IMR-90 (cell line): ENCODE measurements around the gene IGF1R. TPM values are rescaled to one million over a fixed set of nuclear protein-coding genes. Genes with fewer than 3 reads are reported as not detected.

Experiments used
- ATAC-seq: fragments of 200-7000 bp; cut with Tn5 transposase; 2 replicates; pipeline ENCODE4 v1.9.1; 2020; ENCODE audit warnings: low read depth, mild to moderate bottlenecking, moderate library complexity
- BruUV-seq: library from RNA; stranded (reverse); fragments of 400-500 nt; replicated peaks from 2 replicates; lab custom pipeline; 2021; lab: Mats Ljungman, UMichigan
- CTCF ChIA-PET: fragments of 300-600 bp; formaldehyde crosslinking; extraction: SDS; loops from one replicate; lab custom pipeline; 2021; ENCODE audit warnings: antibody characterized with exemption; lab: Yijun Ruan, JAX
- POLR2A ChIA-PET: fragments of 300-600 bp; sonication (Branson Sonifier 250); formaldehyde crosslinking; loops from one replicate; lab custom pipeline; 2022; ENCODE audit warnings: antibody characterized with exemption; ENCODE audit not compliant: unreplicated experiment; lab: Charles Lee
- DNase-seq: peaks from one replicate; pipeline ENCODE4 v3.0.0; 2013
- H2AFZ ChIP-seq: replicated peaks from 2 replicates; pipeline ENCODE3; 2013; ENCODE audit warnings: low read length, mild to moderate bottlenecking; ENCODE audit not compliant: poor library complexity
- H2AK5ac ChIP-seq: 2 replicates; pipeline ENCODE4 v1.6.1; 2013; ENCODE audit warnings: low read depth, low read length, inconsistent platforms
- H2AK9ac ChIP-seq: replicated peaks from 2 replicates; pipeline ENCODE3; 2013; ENCODE audit warnings: mild to moderate bottlenecking, low read depth, low read length, moderate library complexity; ENCODE audit not compliant: poor library complexity
- H2BK120ac ChIP-seq: 2 replicates; pipeline ENCODE4 v1.6.1; 2013; ENCODE audit warnings: low read depth, low read length, inconsistent platforms
- H2BK15ac ChIP-seq: 3 replicates; pipeline ENCODE4 v1.6.1; 2013; ENCODE audit warnings: low read depth, low read length, inconsistent platforms
- H2BK20ac ChIP-seq: 2 replicates; pipeline ENCODE4 v1.6.1; 2013; ENCODE audit warnings: low read depth, mild to moderate bottlenecking, inconsistent platforms, low read length, moderate library complexity
- H2BK5ac ChIP-seq: 2 replicates; pipeline ENCODE4 v1.6.1; 2013; ENCODE audit warnings: mild to moderate bottlenecking, low read depth, low read length, inconsistent platforms; ENCODE audit not compliant: poor library complexity, severe bottlenecking
- H3K14ac ChIP-seq: replicated peaks from 2 replicates; pipeline ENCODE4 v1.6.1; 2013; ENCODE audit warnings: low read depth, low read length, inconsistent platforms
- H3K18ac ChIP-seq: 2 replicates; pipeline ENCODE4 v1.6.1; 2013; ENCODE audit warnings: low read depth, low read length, control low read depth
- H3K23ac ChIP-seq: 2 replicates; pipeline ENCODE4 v1.6.1; 2013; ENCODE audit warnings: low read depth, low read length, inconsistent platforms
- H3K27ac ChIP-seq: 2 replicates; pipeline ENCODE4 v1.5.1; 2013; ENCODE audit warnings: mild to moderate bottlenecking, control low read depth, low read length; ENCODE audit not compliant: insufficient read depth
- H3K27me3 ChIP-seq: 2 replicates; pipeline ENCODE4 v1.6.1; 2013; ENCODE audit warnings: low read length; ENCODE audit not compliant: control insufficient read depth, insufficient read depth
- H3K36me3 ChIP-seq: 2 replicates; pipeline ENCODE4 v1.6.1; 2013; ENCODE audit warnings: low read length, mixed read lengths; ENCODE audit not compliant: control insufficient read depth, insufficient read depth
- H3K4ac ChIP-seq: 2 replicates; pipeline ENCODE4 v1.6.1; 2013; ENCODE audit warnings: low read depth, low read length, inconsistent platforms
- H3K4me1 ChIP-seq: 2 replicates; pipeline ENCODE4 v1.6.1; 2013; ENCODE audit warnings: low read length, mixed read lengths; ENCODE audit not compliant: control insufficient read depth, insufficient read depth
- H3K4me2 ChIP-seq: 2 replicates; pipeline ENCODE4 v1.6.1; 2013; ENCODE audit warnings: low read depth, mild to moderate bottlenecking, control low read depth, low read length, moderate library complexity
- H3K4me3 ChIP-seq: 2 replicates; pipeline ENCODE4 v1.5.1; 2013; ENCODE audit warnings: low read depth, mild to moderate bottlenecking, control low read depth, low read length, moderate library complexity; ENCODE audit not compliant: insufficient read depth
- H3K56ac ChIP-seq: 2 replicates; pipeline ENCODE4 v1.6.1; 2013; ENCODE audit warnings: low read length, inconsistent platforms; ENCODE audit not compliant: insufficient read depth; ENCODE audit errors: extremely low read depth
- H3K79me1 ChIP-seq, 2 experiments: 2 replicates each; pipeline ENCODE4 v1.6.1; 2013; ENCODE audit warnings: low read length in 2 of 2, inconsistent platforms in 1 of 2, low read depth in 1 of 2
- H3K9ac ChIP-seq: 2 replicates; pipeline ENCODE4 v1.6.1; 2013; ENCODE audit warnings: low read depth, low read length, control low read depth
- H3K9me1 ChIP-seq: 2 replicates; pipeline ENCODE4 v1.6.1; 2013; ENCODE audit warnings: low read length, inconsistent platforms; ENCODE audit not compliant: insufficient read depth
- H3K9me3 ChIP-seq: 2 replicates; pipeline ENCODE4 v1.6.1; 2013; ENCODE audit warnings: low read length; ENCODE audit not compliant: control insufficient read depth, insufficient read depth
- H4K20me1 ChIP-seq: 2 replicates; pipeline ENCODE4 v1.6.1; 2013; ENCODE audit warnings: low read length, inconsistent platforms; ENCODE audit not compliant: insufficient read depth
- H4K5ac ChIP-seq: 2 replicates; pipeline ENCODE4 v1.6.1; 2013; ENCODE audit warnings: mild to moderate bottlenecking, low read depth, low read length, control low read depth
- H4K8ac ChIP-seq, 2 experiments: 2 replicates each; pipeline ENCODE4 v1.6.1; 2013; ENCODE audit warnings: low read depth in 2 of 2, low read length in 2 of 2, control low read depth in 1 of 2, inconsistent platforms in 1 of 2
- H4K91ac ChIP-seq: 2 replicates; pipeline ENCODE4 v1.6.1; 2013; ENCODE audit warnings: low read depth, low read length, inconsistent platforms; ENCODE audit not compliant: insufficient read depth
- BHLHE40 ChIP-seq: fragments of 150-350 bp; IDR thresholded peaks from 2 replicates; pipeline ENCODE4 v1.6.1; 2016; ENCODE audit warnings: mild to moderate bottlenecking, low read depth, low read length
- CEBPB ChIP-seq: IDR thresholded peaks from 2 replicates; pipeline ENCODE4 v1.6.1; 2012; ENCODE audit warnings: low read depth, low read length, improper control_type of control experiment
- CHD1 ChIP-seq: IDR thresholded peaks from 2 replicates; pipeline ENCODE4 v1.6.1; 2012; ENCODE audit warnings: low read depth, low read length, improper control_type of control experiment
- FOS ChIP-seq: fragments of 150-350 bp; IDR thresholded peaks from 2 replicates; pipeline ENCODE4 v1.6.1; 2016; ENCODE audit warnings: low read depth, low read length
- MAFK ChIP-seq: IDR thresholded peaks from 2 replicates; pipeline ENCODE4 v1.6.1; 2012; ENCODE audit warnings: low read depth, low read length, improper control_type of control experiment
- MAZ ChIP-seq: IDR thresholded peaks from 2 replicates; pipeline ENCODE4 v1.6.1; 2012; ENCODE audit warnings: low read depth, mild to moderate bottlenecking, low read length, improper control_type of control experiment, moderate library complexity, borderline replicate concordance
- MXI1 ChIP-seq: IDR thresholded peaks from 2 replicates; pipeline ENCODE4 v1.6.1; 2012; ENCODE audit warnings: low read depth, mild to moderate bottlenecking, low read length, moderate library complexity, borderline replicate concordance
- NFE2L2 ChIP-seq: fragments of 150-350 bp; IDR thresholded peaks from 2 replicates; pipeline ENCODE4 v1.6.1; 2016; ENCODE audit warnings: low read depth, mild to moderate bottlenecking, low read length
- POLR2A ChIP-seq: IDR thresholded peaks from 2 replicates; pipeline ENCODE4 v1.6.1; 2012; ENCODE audit warnings: mild to moderate bottlenecking, low read depth, low read length
- RAD21 ChIP-seq: IDR thresholded peaks from 2 replicates; pipeline ENCODE4 v1.6.1; 2012; ENCODE audit warnings: low read length, improper control_type of control experiment
- RCOR1 ChIP-seq: IDR thresholded peaks from 2 replicates; pipeline ENCODE4 v1.6.1; 2012; ENCODE audit warnings: mild to moderate bottlenecking, low read length, improper control_type of control experiment; ENCODE audit not compliant: insufficient replicate concordance
- RFX5 ChIP-seq: IDR thresholded peaks from 2 replicates; pipeline ENCODE4 v1.8.0; 2012; ENCODE audit warnings: low read depth, mild to moderate bottlenecking, low read length, moderate library complexity
- SMC3 ChIP-seq: fragments of 150-350 bp; IDR thresholded peaks from 2 replicates; pipeline ENCODE4 v1.6.1; 2016; ENCODE audit warnings: low read depth, mild to moderate bottlenecking, antibody characterized with exemption, low read length, moderate library complexity
- WGBS, 2 experiments: methylation state at CpG; one replicate each; pipeline versions ENCODE4 v1.1.5 to v1.1.7; 2013; ENCODE audit warnings: missing lambda C conversion rate in 2 of 2; ENCODE audit not compliant: insufficient read length in 1 of 2; ENCODE audit errors: extremely low coverage in 2 of 2; 5-methylcytosine and 5-hydroxymethylcytosine counted together
- dilution Hi-C: fragments of 300-500 bp; cut with HindIII; formaldehyde crosslinking; loops from one replicate; pipeline ENCODE4 v1.14.3; 2018; ENCODE audit warnings: low sequenced_read_pairs; ENCODE audit not compliant: unreplicated experiment
- in situ Hi-C: fragments of 300-500 bp; cut with MboI; formaldehyde crosslinking; loops from 3 replicates; pipeline ENCODE4 v1.14.3; 2019; ENCODE audit warnings: low sequenced_read_pairs, inconsistent platforms, mixed read lengths
- intact Hi-C: fragments of 100-400 bp; cut with micrococcal nuclease; formaldehyde crosslinking; loops from 2 replicates; pipeline ENCODE4 v1.10.0; 2022
- polyA plus RNA-seq, 3 experiments: library from polyadenylated mRNA; depleted of rRNA; stranded (reverse); fragments of >200 nt; gene quantifications; 2 replicates each; pipeline ENCODE4 v1.2.3, GENCODE V29; 2012; ENCODE audit warnings: low replicate concordance in 1 of 3
- total RNA-seq: library from RNA; depleted of rRNA; stranded (reverse); fragments of >200 nt; gene quantifications from 2 replicates; pipeline ENCODE4 v1.2.3, GENCODE V29; 2012
- TF ChIP-seq, protein P1 (sequence below): conservative IDR thresholded peaks from 2 replicates; pipeline ENCODE4 v1.5.1; 2012; ENCODE audit warnings: mild to moderate bottlenecking, low read depth, low read length, improper control_type of control experiment
- TF ChIP-seq, protein P2 (sequence below): fragments of 150-350 bp; IDR thresholded peaks from 2 replicates; pipeline ENCODE4 v1.6.1; 2016; ENCODE audit warnings: low read depth, mild to moderate bottlenecking, low read length, moderate library complexity, borderline replicate concordance
- TF ChIP-seq, protein P3 (sequence below): fragments of 150-350 bp; IDR thresholded peaks from 2 replicates; pipeline ENCODE4 v1.6.1; 2017; ENCODE audit warnings: mild to moderate bottlenecking, antibody characterized with exemption, low read length, low read depth

Gene IGF1R
- total and polyA plus RNA-seq, 2 of the 4 experiments (the other 2 are of a cell fraction): 24.0 to 24.9 TPM

GRCh38 chr15:98894312-98894711 lies 246.0 kb downstream of the IGF1R start:
- peak overlapping the region; percentile 30 for H4K5ac ChIP-seq
- H3K4me3 ChIP-seq: no peak overlapping the region
- H3K23ac ChIP-seq: peak overlapping the region; percentile 31
- BruUV-seq: no TSS peak
- H2BK120ac ChIP-seq: peak overlapping the region; percentile 89
- no peaks in the 10 kb centered on the region for H3K27me3 ChIP-seq
- H3K4me1 ChIP-seq: peaks cover 42% of the 10 kb centered on the region
- H2AK5ac ChIP-seq: peak overlapping the region; percentile 76
- H3K4ac ChIP-seq: peak overlapping the region; percentile 93
- no peak for TF ChIP-seq MXI1
- no peak for TF ChIP-seq RCOR1
- TF ChIP-seq FOS: no peak
- TF ChIP-seq RFX5: no peak
- TF ChIP-seq SMC3: no peak
- no peak for TF ChIP-seq MAFK
- TF ChIP-seq RAD21: no peak
- TF ChIP-seq, protein P1, sequence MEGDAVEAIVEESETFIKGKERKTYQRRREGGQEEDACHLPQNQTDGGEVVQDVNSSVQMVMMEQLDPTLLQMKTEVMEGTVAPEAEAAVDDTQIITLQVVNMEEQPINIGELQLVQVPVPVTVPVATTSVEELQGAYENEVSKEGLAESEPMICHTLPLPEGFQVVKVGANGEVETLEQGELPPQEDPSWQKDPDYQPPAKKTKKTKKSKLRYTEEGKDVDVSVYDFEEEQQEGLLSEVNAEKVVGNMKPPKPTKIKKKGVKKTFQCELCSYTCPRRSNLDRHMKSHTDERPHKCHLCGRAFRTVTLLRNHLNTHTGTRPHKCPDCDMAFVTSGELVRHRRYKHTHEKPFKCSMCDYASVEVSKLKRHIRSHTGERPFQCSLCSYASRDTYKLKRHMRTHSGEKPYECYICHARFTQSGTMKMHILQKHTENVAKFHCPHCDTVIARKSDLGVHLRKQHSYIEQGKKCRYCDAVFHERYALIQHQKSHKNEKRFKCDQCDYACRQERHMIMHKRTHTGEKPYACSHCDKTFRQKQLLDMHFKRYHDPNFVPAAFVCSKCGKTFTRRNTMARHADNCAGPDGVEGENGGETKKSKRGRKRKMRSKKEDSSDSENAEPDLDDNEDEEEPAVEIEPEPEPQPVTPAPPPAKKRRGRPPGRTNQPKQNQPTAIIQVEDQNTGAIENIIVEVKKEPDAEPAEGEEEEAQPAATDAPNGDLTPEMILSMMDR: no peak
- TF ChIP-seq NFE2L2: no peak
- TF ChIP-seq MAZ: no peak
- TF ChIP-seq, protein P2, sequence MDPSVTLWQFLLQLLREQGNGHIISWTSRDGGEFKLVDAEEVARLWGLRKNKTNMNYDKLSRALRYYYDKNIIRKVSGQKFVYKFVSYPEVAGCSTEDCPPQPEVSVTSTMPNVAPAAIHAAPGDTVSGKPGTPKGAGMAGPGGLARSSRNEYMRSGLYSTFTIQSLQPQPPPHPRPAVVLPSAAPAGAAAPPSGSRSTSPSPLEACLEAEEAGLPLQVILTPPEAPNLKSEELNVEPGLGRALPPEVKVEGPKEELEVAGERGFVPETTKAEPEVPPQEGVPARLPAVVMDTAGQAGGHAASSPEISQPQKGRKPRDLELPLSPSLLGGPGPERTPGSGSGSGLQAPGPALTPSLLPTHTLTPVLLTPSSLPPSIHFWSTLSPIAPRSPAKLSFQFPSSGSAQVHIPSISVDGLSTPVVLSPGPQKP: no peak
- TF ChIP-seq BHLHE40: no peak
- TF ChIP-seq, protein P3, sequence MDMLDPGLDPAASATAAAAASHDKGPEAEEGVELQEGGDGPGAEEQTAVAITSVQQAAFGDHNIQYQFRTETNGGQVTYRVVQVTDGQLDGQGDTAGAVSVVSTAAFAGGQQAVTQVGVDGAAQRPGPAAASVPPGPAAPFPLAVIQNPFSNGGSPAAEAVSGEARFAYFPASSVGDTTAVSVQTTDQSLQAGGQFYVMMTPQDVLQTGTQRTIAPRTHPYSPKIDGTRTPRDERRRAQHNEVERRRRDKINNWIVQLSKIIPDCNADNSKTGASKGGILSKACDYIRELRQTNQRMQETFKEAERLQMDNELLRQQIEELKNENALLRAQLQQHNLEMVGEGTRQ: no peak
- TF ChIP-seq CHD1: no peak
- no peak for TF ChIP-seq CEBPB
- TF ChIP-seq POLR2A: no peak
- H2BK15ac ChIP-seq: peak overlapping the region; percentile 26; the same call in 1 of the 3 replicates
- H4K91ac ChIP-seq: peak overlapping the region; percentile 69
- H3K9me3 ChIP-seq: no peaks in the 10 kb centered on the region
- H3K18ac ChIP-seq: peak overlapping the region; percentile 45
- no peak overlapping the region for H2AFZ ChIP-seq
- H4K20me1 ChIP-seq: peaks cover 3% of the 10 kb centered on the region; the same call in 1 of the 2 replicates
- H3K27ac ChIP-seq: peak overlapping the region; percentile 65
- no peak overlapping the region for H2AK9ac ChIP-seq
- WGBS, 2 experiments: no CpG with 5 or more reads among the region's 4 CpGs
- DNase-seq: no peak
- H4K8ac ChIP-seq: peak overlapping the region; percentile 86 to 94; a peak in 3 of 4 replicates
- no peak for ATAC-seq
- H2BK20ac ChIP-seq: peak overlapping the region; percentile 25; the same call in 1 of the 2 replicates
- no peak overlapping the region for H3K9ac ChIP-seq
- ChIA-PET CTCF (interaction anchor here (2.0 kb wide), 1 partner anchor 12 kb away, joined by 8 read pairs; no protein-coding TSS in a partner anchor), POLR2A (no interaction called here)
- H2BK5ac ChIP-seq: peak overlapping the region; percentile 74
- dilution Hi-C loops (no loop called here), intact Hi-C loops (no loop called here), in situ Hi-C loops (no loop called here)
- peaks cover 27 to 71% of the 10 kb centered on the region in 2 experiments for H3K79me1 ChIP-seq
- no peak overlapping the region for H3K4me2 ChIP-seq
- H3K9me1 ChIP-seq: peaks cover 41% of the 10 kb centered on the region
- H3K56ac ChIP-seq: no peak overlapping the region
- peaks cover 10% of the 10 kb centered on the region for H3K36me3 ChIP-seq
- H3K14ac ChIP-seq: peak overlapping the region; percentile 35; the same call in 1 of the 2 replicates
